SK-N-SH treated with all-trans-retinoic acid at 6 μM for 48 hours (cell line): ENCODE results near the gene GLP2R.

ENCODE experiments used
- CREB5 ChIP-seq: fragments of 250-450 bp; sonication (Bioruptor Pico); IDR thresholded peaks from 2 replicates; pipeline ENCODE4 v1.5.1; 2020; ENCODE audit warnings: low read depth, mild to moderate bottlenecking, moderate library complexity
- CSDC2 ChIP-seq: fragments of 250-450 bp; sonication (Bioruptor Pico); IDR thresholded peaks from 2 replicates; pipeline ENCODE4 v1.5.0; 2020; ENCODE audit warnings: mild to moderate bottlenecking, moderate library complexity
- GLIS3 ChIP-seq: fragments of 250-450 bp; sonication (Bioruptor Pico); IDR thresholded peaks from 2 replicates; pipeline ENCODE4 v1.5.0; 2020; ENCODE audit warnings: mild to moderate bottlenecking, moderate library complexity
- PATZ1 ChIP-seq: fragments of 250-450 bp; sonication (Bioruptor Pico); IDR thresholded peaks from 2 replicates; pipeline ENCODE4 v1.8.0; 2020; ENCODE audit warnings: mild to moderate bottlenecking, moderate library complexity, borderline replicate concordance
- PPARA ChIP-seq: fragments of 250-450 bp; sonication (Bioruptor Pico); IDR thresholded peaks from 2 replicates; pipeline ENCODE4 v1.5.0; 2020; ENCODE audit warnings: mild to moderate bottlenecking, borderline replicate concordance
- RARB ChIP-seq: fragments of 250-450 bp; sonication (Bioruptor Pico); IDR thresholded peaks from 2 replicates; pipeline ENCODE4 v1.8.0; 2021; ENCODE audit warnings: mild to moderate bottlenecking, moderate library complexity
- TCF4 ChIP-seq: fragments of 250-450 bp; sonication (Bioruptor Pico); IDR thresholded peaks from 2 replicates; pipeline ENCODE4 v1.8.0; 2021; ENCODE audit warnings: mild to moderate bottlenecking, moderate library complexity, borderline replicate concordance
- ZFP30 ChIP-seq: fragments of 450-650 bp; formaldehyde crosslinking; IDR thresholded peaks from 2 replicates; pipeline ENCODE4 v1.5.0; 2022; ENCODE audit warnings: mild to moderate bottlenecking, moderate library complexity
- ZNF565 ChIP-seq: fragments of 450-650 bp; formaldehyde crosslinking; conservative IDR thresholded peaks from 2 replicates; pipeline ENCODE4 v1.5.0; 2020; ENCODE audit warnings: low read depth, mild to moderate bottlenecking, moderate library complexity

- no peak for TF ChIP-seq CSDC2 (CRISPR knock-in tag)
- TF ChIP-seq TCF4 (CRISPR knock-in tag), result no peak
- TF ChIP-seq PATZ1 (CRISPR knock-in tag), result no peak
- no peak for TF ChIP-seq ZNF565 (CRISPR knock-in tag)
- no peak for TF ChIP-seq ZFP30 (CRISPR knock-in tag)
- no peak for TF ChIP-seq PPARA
- no peak for TF ChIP-seq GLIS3 (CRISPR knock-in tag)
- no peak for TF ChIP-seq CREB5 (CRISPR knock-in tag)
- TF ChIP-seq RARB (CRISPR knock-in tag), result no peak
Measured at GRCh38 chr17:9809409-9809808, 16.3 kb upstream of the GLP2R start.
